Activated CD8-positive, alpha-beta T cell treated with anti-CD3 and anti-CD28 coated beads for 36 hours (primary cell): ENCODE results near the gene PLXNC1. TPM values are rescaled to one million over a fixed set of nuclear protein-coding genes. Genes with fewer than 3 reads are reported as not detected.

ENCODE experiments used
- ATAC-seq: fragments of 200-7000 bp; cut with Tn5 transposase; one replicate; pipeline ENCODE4 v1.10.0; 2021; ENCODE audit warnings: mild to moderate bottlenecking, moderate library complexity
- CTCF ChIA-PET: fragments of 350-600 bp; sonication (Branson Sonifier 250); formaldehyde crosslinking; loops from one replicate; lab custom pipeline; 2021; ENCODE audit warnings: antibody characterized with exemption; lab: Charles Lee
- POLR2A ChIA-PET: fragments of 350-600 bp; sonication (Branson Sonifier 250); formaldehyde crosslinking; loops from one replicate; lab custom pipeline; 2021; ENCODE audit warnings: antibody characterized with exemption; lab: Charles Lee
- DNase-seq: peaks from one replicate; pipeline ENCODE4 v3.0.0-alpha.2; 2020
- H3K27ac Mint-ChIP-seq: one replicate; pipeline ENCODE4 v1.8.0; 2021; ENCODE audit warnings: mild to moderate bottlenecking, mixed read lengths
- H3K27me3 Mint-ChIP-seq: one replicate; pipeline ENCODE4 v1.8.0; 2021; ENCODE audit warnings: mixed read lengths
- H3K36me3 Mint-ChIP-seq: one replicate; pipeline ENCODE4 v1.8.0; 2021; ENCODE audit warnings: low read depth, mixed read lengths
- H3K4me1 Mint-ChIP-seq: one replicate; pipeline ENCODE4 v1.8.0; 2021; ENCODE audit warnings: low read depth, mixed read lengths
- H3K4me3 Mint-ChIP-seq: one replicate; pipeline ENCODE4 v1.8.0; 2021; ENCODE audit warnings: mild to moderate bottlenecking, moderate library complexity, mixed read lengths
- H3K9me3 Mint-ChIP-seq: one replicate; pipeline ENCODE4 v1.8.0; 2021; ENCODE audit warnings: mixed read lengths
- intact Hi-C: fragments of 100-400 bp; cut with micrococcal nuclease; formaldehyde crosslinking; loops from one replicate; pipeline ENCODE4 v1.10.0; 2022
- total RNA-seq, 2 experiments: library from RNA; stranded (reverse); gene quantifications; one replicate each; pipeline ENCODE4 v1.2.3, GENCODE V29; 2021
- TF ChIP-seq, protein P1 (sequence below): fragments of 200-600 bp; IDR thresholded peaks from one replicate; pipeline ENCODE4 v1.8.0; 2022; ENCODE audit warnings: antibody characterized with exemption, mild to moderate bottlenecking

PLXNC1 gene
- total RNA-seq, 2 experiments from 2014 or later, result 8.8 to 9.5 TPM

DNA sequence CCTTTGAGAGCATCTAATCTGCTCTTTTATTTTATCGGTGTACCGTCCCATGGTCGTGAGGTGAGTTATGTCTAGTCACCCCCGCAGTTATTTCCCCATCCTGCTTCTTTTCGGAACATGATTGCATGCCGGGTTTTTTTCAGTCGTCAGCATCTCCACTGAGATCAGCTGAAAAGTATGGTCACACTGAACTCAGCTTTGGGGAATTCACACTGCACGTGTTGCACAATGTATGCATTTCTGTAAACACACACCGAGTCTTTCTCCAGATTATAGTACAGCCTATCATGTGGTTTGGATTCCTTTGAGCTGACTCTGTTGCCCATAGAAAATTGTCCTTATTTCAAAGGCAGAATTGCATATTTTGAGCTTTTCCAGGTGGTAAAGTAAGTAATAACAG, 24.6 kb downstream of the PLXNC1 start:
- TF ChIP-seq, protein P1, sequence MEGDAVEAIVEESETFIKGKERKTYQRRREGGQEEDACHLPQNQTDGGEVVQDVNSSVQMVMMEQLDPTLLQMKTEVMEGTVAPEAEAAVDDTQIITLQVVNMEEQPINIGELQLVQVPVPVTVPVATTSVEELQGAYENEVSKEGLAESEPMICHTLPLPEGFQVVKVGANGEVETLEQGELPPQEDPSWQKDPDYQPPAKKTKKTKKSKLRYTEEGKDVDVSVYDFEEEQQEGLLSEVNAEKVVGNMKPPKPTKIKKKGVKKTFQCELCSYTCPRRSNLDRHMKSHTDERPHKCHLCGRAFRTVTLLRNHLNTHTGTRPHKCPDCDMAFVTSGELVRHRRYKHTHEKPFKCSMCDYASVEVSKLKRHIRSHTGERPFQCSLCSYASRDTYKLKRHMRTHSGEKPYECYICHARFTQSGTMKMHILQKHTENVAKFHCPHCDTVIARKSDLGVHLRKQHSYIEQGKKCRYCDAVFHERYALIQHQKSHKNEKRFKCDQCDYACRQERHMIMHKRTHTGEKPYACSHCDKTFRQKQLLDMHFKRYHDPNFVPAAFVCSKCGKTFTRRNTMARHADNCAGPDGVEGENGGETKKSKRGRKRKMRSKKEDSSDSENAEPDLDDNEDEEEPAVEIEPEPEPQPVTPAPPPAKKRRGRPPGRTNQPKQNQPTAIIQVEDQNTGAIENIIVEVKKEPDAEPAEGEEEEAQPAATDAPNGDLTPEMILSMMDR, result no peak
- ChIA-PET POLR2A (interaction anchor here (0.9 to 4.4 kb wide), 4 partner anchors 10 to 35 kb away, joined by 3 to 21 read pairs (median 3); no protein-coding TSS in a partner anchor), CTCF (interaction anchor here (0.9 to 1.3 kb wide), 2 partner anchors 38 to 431 kb away, joined by 3 read pairs; no protein-coding TSS in a partner anchor)
- Mint-ChIP-seq H3K27me3 (no peaks in the 10 kb centered on the region), H3K4me1 (peaks cover 72% of the 10 kb centered on the region), H3K9me3 (peaks cover 2% of the 10 kb centered on the region), H3K27ac (no peak overlapping the region), H3K36me3 (peaks cover 11% of the 10 kb centered on the region), H3K4me3 (no peak overlapping the region)
- DNase-seq, result no peak
- ATAC-seq, result no peak
- intact Hi-C loops, result loop anchor here (5.0 to 10.0 kb wide), 2 partner anchors 34 to 92 kb away; no protein-coding TSS in a partner anchor

DNA sequence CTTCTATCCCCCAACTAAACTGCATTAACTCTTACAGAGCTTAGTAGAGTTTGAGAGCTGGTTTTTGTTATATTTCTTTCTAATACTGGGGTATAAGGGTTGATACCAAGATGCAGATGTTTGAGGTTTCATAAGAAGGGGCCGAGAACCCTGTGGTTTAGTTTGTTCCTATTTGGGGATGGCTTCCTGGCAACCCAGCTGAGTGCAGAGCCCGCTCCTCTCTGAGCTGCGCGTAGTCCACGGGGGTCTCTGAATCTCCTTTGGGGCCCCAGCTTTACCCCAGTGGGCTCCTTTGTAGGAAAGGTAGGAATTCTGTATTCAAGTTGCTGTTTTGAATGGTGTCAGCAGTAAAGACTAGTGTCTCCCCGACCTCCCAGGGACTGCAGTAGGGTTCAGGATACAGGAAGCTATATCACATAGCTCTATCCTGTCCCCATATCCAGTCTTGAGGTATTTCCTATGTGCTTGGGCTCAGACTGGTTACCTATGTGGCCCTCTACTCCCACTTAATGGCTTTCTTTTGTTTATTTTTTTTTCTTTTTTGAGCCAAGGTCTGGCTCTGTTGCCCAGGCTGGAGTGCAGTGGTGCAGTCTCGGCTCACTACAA, 25.4 kb downstream of the PLXNC1 start:
- DNase-seq (no peak), ATAC-seq (no peak)
- intact Hi-C loops, result loop anchor here (5.0 to 10.0 kb wide), 2 partner anchors 34 to 91 kb away; no protein-coding TSS in a partner anchor
- H3K27me3 Mint-ChIP-seq, result no peaks in the 10 kb centered on the region
- H3K36me3 Mint-ChIP-seq, result peaks cover 16% of the 10 kb centered on the region
- H3K27ac Mint-ChIP-seq, result no peak overlapping the region
- H3K4me1 Mint-ChIP-seq, result peaks cover 68% of the 10 kb centered on the region
- ChIA-PET CTCF (interaction anchor here (0.8 to 0.9 kb wide), 2 partner anchors 10 to 39 kb away, joined by 3 read pairs; no protein-coding TSS in a partner anchor), POLR2A (interaction anchor here (0.9 to 4.4 kb wide), 5 partner anchors 9 to 34 kb away, joined by 3 to 21 read pairs (median 3); no protein-coding TSS in a partner anchor)
- H3K4me3 Mint-ChIP-seq, result no peak overlapping the region
- TF ChIP-seq, protein P1, result no peak
- H3K9me3 Mint-ChIP-seq, result peaks cover 6% of the 10 kb centered on the region

DNA sequence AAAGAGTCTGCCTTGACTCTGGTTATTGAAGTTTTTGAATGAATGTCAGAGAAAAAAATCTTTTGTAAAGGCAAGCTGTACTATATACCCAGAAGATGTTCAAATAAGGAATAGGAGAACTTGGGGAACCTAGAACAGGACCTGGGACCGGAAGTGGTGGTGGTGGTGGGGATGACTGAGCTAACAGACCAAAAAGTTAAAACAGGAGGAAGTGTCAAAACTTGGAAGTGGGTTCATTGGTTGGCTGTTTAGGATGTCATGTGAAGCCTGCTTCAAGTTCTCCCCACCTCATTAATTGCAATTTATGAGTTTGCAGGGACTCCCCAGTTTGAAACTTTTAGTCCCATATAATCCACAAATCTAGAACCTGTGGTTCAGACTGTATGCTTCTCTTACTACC, 26.2 kb downstream of the PLXNC1 start:
- intact Hi-C loops, result loop anchor here (5.0 to 10.0 kb wide), 2 partner anchors 33 to 90 kb away; no protein-coding TSS in a partner anchor
- CTCF ChIA-PET, result interaction anchor here (0.8 kb wide), 1 partner anchor 9 kb away, joined by 3 read pairs; no protein-coding TSS in a partner anchor
- TF ChIP-seq, protein P1, result no peak

DNA sequence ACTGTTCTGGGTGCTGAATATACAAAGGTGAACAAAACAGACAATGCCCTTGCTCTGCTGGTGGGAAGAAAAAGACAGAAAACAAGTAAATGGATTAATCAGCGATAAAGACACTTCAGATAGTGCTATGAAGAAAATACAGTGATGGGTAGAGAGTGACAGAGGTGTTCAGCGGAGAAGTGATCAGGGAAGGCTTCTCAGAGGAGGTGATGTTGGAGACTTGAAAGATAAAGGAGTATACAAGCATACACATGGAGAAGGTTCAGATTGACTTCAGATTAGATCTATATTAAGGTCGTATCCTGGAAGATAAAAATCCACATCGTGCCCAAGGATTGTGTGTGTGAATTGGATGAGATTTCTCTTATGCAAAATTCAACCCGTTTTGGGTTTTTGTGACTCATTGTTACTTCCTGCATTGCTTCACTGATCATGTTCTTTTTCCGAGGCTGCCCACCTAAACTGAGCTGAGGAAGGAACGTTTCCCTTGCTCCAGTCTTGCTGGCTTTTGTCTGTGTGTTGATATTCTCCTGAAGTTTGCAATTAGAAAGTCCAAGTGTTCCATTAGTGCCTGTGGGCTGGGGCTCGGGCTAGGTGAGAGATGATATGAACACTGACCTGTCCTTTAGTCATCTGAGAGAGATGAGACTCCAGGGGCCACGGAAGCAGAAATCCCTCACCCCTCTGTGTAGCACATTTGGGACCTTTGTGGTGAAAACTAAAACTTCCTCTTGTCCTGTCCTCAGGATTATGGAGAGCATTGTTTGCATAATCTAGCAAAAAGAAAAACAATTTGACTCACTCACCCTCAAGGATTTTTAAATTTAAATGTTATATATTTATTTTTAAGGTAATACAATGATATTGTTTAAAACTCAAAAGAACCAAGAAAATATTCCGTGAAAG, 27.6 kb downstream of the PLXNC1 start:
- Mint-ChIP-seq H3K36me3 (peaks cover 11% of the 10 kb centered on the region), H3K4me3 (peak overlapping the region; percentile 0), H3K27me3 (no peaks in the 10 kb centered on the region), H3K4me1 (peaks cover 51% of the 10 kb centered on the region), H3K9me3 (peaks cover 6% of the 10 kb centered on the region), H3K27ac (peak overlapping the region; percentile 17)
- CTCF ChIA-PET, result no interaction called here
- POLR2A ChIA-PET, result interaction anchor here (4.4 kb wide), 1 partner anchor 32 kb away, joined by 21 read pairs; no protein-coding TSS in a partner anchor
- DNase-seq (no peak), ATAC-seq (peak; percentile 21)
- intact Hi-C loops, result loop anchor here (10.0 kb wide), 1 partner anchor 89 kb away; no protein-coding TSS in a partner anchor
- TF ChIP-seq, protein P1, result no peak

More for the DNA sequence above, 26.2 kb downstream of the PLXNC1 start:
- Mint-ChIP-seq H3K9me3 (peaks cover 6% of the 10 kb centered on the region), H3K4me1 (peaks cover 61% of the 10 kb centered on the region), H3K27me3 (no peaks in the 10 kb centered on the region), H3K36me3 (peaks cover 16% of the 10 kb centered on the region), H3K4me3 (no peak overlapping the region), H3K27ac (no peak overlapping the region)
- DNase-seq (peak; percentile 75), ATAC-seq (peak; percentile 56)
- POLR2A ChIA-PET, result interaction anchor here (4.4 kb wide), 1 partner anchor 33 kb away, joined by 21 read pairs; no protein-coding TSS in a partner anchor
